ENCODE results near the gene MLPH. TPM values are rescaled to one million over a fixed set of nuclear protein-coding genes. Genes with fewer than 3 reads are reported as not detected.
A peak's percentile ranks its signal among the peaks of the same experiment; 100 is the strongest.

Gene MLPH
- total RNA-seq, 1 donor from 2014 or later, result 0.20 TPM

GRCh38 chr2:237566401-237567235, 79.6 kb downstream of the MLPH start, which contains the start of gene PRLH:
PRLH (plus strand) TSS chr2:237566574; CDS start chr2:237566574, 0 bp downstream.
- DNase-seq (ENCODE audit: low read depth in 2 of 2), result no peak

- no peak for DNase-seq (ENCODE audit: low read depth in 2 of 2)
Observed at GRCh38 chr2:237567276-237568029, 80.4 kb downstream of the MLPH start.

- DNase-seq (ENCODE audit: low read depth in 2 of 2), result no peak
Observed at GRCh38 chr2:237568121-237568660, 81.1 kb downstream of the MLPH start.

GRCh38 chr2:237569041-237569440, 82.0 kb downstream of the MLPH start:
- no peak for DNase-seq (ENCODE audit: low read depth in 2 of 2)

GRCh38 chr2:237569896-237570295, 82.8 kb downstream of the MLPH start:
- DNase-seq (ENCODE audit: low read depth in 2 of 2), result no peak

- no peak for DNase-seq (ENCODE audit: low read depth in 2 of 2)
Observed at GRCh38 chr2:237570776-237571335, 83.8 kb downstream of the MLPH start.

GRCh38 chr2:237571551-237571950, 84.5 kb downstream of the MLPH start:
- no peak for DNase-seq (ENCODE audit: low read depth in 2 of 2)

GRCh38 chr2:237572021-237572741, 85.1 kb downstream of the MLPH start:
- DNase-seq (ENCODE audit: low read depth in 2 of 2), result peak; percentile 92

GRCh38 chr2:237572742-237573101, 85.7 kb downstream of the MLPH start:
- no peak for DNase-seq (ENCODE audit: low read depth in 2 of 2)

GRCh38 chr2:237573721-237574415, 86.8 kb downstream of the MLPH start:
- no peak for DNase-seq (ENCODE audit: low read depth in 2 of 2)

GRCh38 chr2:237574467-237574866, 87.4 kb downstream of the MLPH start:
- DNase-seq (ENCODE audit: low read depth in 2 of 2), result no peak

GRCh38 chr2:237574894-237575868, 88.1 kb downstream of the MLPH start:
- peak in 1 of 2 donors; percentile 41 for DNase-seq (ENCODE audit: low read depth in 2 of 2)

- no peak for DNase-seq (ENCODE audit: low read depth in 2 of 2)
Observed at GRCh38 chr2:237575869-237576862, 89.1 kb downstream of the MLPH start.

- DNase-seq (ENCODE audit: low read depth in 2 of 2), result no peak
Observed at GRCh38 chr2:237576974-237577373, 89.9 kb downstream of the MLPH start.

GRCh38 chr2:237577458-237577857, 90.4 kb downstream of the MLPH start:
- no peak for DNase-seq (ENCODE audit: low read depth in 2 of 2)

- no peak for DNase-seq (ENCODE audit: low read depth in 2 of 2)
Observed at GRCh38 chr2:237577956-237578870, 91.2 kb downstream of the MLPH start.

- DNase-seq (ENCODE audit: low read depth in 2 of 2), result no peak
Observed at GRCh38 chr2:237581326-237581725, 94.3 kb downstream of the MLPH start.
